Activated naive CD4-positive, alpha-beta T cell treated with Interleukin-2 at 50 U/mL for 16 hours (primary cell): Measurements from ENCODE around the gene PFDN2.
"Not testable (repeated sequence)": the region's sequence is repeated elsewhere in the genome, so short reads cannot be mapped to it uniquely, and the experiment has no call there.

Source experiments
- DNase-seq: peaks from one replicate; pipeline ENCODE4 v3.0.0-alpha.2; 2020

PFDN2 gene

GRCh38 chr1:161079436-161080110 lies 38.3 kb downstream of the PFDN2 start:
- no peak for DNase-seq

- no peak for DNase-seq
Observed at GRCh38 chr1:161077426-161077825, 40.4 kb downstream of the PFDN2 start.

DNA sequence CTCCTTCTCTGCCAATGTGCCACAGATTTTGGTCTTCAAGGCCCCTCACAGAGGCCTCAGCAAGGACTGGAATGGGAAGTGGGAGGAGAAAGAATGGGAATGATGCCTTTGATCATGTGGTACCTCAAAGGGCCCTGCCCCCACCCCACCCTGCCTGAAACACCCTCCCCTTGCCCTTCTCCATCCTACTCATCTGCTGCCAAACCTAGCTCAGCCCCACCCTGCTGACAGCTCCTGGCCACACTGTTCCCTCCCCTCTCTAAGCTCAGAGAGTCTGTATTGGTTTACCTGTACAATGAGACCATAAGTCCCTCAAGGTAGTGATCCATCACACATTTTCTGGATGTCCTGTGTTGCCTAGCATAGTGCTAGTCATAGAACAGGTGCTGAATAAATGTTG lies 41.4 kb downstream of the PFDN2 start:
- DNase-seq, result no peak

- DNase-seq, result no peak
Observed at GRCh38 chr1:161074676-161075368, 43.0 kb downstream of the PFDN2 start.

- no peak for DNase-seq
Observed at GRCh38 chr1:161073474-161074121, 44.2 kb downstream of the PFDN2 start.

DNA sequence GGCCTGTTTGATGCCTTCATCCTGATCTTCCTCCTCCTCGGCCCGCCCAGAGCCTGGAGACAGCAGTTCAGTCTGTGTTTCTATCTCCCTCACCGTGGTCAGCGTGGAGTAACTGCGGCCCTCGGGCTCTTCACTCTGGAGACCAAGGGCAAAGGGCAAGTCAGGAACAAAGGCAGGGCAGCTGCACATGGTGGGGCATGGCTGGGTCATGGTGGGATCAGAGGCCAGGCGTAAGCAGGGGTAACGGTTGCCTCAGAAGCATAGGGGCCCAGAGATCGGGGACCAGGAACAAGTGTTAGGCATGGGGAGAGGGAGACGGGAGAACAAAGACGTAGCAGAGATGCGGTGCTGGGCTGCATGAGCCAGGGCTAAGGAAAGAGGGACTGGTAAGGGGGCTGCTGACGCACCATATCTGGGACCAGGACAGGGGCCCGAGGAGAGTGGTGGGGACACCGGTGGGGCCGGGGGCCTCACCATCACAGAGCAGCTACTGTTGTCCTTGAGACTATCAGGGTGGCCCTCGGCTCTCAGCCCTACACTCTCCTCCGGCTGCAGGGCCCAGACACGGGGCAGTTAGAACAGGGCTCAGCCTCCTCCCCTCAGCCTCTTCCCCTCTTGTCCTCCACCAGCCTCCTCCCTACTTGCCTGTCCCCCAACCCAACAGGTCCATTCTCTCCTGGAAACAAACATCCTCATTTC lies 44.9 kb downstream of the PFDN2 start:
- DNase-seq, result no peak

- peak; percentile 46 for DNase-seq
Observed at GRCh38 chr1:161071886-161072371, 45.9 kb downstream of the PFDN2 start.

DNA sequence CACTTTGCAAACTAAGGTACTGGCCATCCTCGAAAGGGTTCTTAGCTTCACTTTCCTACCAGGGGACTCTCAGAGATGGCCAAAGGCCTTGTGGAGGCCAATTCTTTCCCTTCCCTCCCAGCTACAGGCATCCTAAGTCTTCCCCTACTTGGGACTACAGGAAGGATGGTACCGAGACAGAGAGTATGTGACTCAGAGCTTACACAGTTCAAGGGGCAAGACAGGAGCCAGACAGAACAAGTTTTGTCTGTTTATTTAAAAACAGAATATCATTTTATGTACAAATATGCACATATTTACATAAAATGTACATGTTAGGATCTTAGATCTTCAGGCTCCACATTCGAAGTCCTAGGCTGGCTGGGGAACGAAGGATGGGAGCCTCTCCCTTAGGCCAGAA lies 47.1 kb downstream of the PFDN2 start:
- no peak for DNase-seq

DNA sequence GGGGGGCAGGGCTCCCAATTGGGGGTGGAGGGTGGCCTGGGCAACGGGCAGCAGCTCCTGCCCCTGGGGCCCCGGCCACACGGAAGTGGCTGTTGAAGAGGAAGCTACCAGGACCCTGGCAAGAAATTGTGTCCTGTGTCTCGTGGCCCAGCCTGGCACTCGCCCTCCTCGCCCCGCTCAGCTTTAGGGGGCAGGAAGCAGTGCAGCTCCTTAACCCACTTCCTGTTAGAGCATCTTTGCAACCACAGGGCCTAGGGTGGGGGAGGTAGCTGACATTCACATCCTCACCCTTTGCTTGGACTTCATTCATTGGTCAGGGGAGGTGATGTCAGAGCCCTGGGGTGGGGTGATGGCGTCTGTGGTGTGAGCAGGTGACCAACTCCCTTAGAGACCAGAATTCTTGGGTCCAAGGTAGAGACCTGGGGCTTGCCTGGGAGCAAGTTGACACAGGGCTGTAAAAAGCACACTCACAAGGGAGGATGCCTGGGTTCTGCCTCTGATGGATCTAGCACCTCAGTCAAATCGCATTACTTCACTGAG lies 48.0 kb downstream of the PFDN2 start, which contains the start of gene ARHGAP30:
Gene ARHGAP30, minus strand, starts transcription at position 161 of the 540 bp plus-strand sequence. CDS start 267 bp downstream, outside the sequence.
- DNase-seq, result peak; percentile 80

DNA sequence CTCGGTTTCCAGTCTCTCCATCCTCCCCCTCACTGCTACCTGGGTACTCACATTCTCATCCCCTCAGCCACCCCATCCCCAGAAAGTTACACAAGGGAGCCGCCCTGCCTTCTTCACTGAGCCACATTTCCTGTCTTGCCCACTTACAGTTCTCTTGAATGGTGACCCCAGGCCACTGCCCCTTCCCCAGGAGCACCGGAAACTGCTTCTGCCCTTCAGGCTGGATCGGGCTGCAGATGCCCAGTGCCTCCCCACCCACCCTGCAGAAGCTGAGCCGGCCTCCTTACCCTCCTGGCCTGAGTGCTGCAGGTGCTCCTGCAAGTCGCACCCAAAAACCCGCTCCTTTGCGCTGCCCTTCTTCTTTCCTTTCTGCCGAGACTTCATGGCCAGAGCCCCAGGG lies 48.6 kb downstream of the PFDN2 start:
- DNase-seq, result peak; percentile 12

DNA sequence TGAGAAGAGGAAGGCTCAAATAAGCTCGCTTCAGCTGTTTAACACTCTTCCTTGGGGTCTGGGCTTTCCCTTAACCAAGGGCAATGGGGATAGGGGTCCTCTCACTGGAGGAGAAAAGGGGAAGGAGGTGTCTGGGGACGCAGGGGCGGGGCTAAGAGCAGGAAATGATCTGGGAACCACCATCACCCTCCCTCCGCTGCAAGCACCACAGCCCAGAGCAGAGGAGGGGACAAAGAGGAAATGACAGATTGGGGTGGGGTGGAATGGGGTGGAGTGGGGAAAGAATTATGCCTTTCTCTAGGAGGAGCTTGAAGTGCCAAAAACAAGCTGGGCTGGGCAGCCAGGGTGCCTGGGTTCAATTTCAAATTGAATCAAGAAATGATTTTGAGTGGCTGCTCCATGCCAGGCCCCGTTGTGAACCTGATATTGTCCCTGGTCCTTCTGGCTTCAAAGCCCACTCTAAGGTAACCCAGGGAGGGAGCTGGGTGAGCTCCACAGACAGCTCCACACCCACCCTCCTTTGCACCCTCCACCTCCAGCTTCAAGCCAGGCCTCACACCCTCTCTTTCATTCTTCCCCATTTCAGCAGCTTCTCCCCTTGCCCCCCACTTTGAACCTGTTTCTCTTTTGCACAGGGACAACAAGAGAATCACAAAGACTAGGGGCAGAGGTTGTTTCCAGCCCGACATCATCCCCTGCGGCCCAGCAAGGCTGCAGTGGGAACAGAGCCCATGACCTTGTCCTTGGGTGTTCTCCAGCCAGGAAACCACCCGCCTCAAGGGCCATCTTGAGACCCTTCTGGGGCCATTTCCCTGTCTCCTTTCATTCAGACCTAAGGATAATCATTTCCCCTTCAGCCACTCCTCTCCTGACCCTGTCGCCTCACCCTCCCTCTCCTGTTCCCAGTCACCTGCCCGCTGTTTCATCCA lies 49.3 kb downstream of the PFDN2 start:
- DNase-seq, result peak; percentile 78

- peak; percentile 39 for DNase-seq
Observed at GRCh38 chr1:161066694-161067093, 51.1 kb downstream of the PFDN2 start.

DNA sequence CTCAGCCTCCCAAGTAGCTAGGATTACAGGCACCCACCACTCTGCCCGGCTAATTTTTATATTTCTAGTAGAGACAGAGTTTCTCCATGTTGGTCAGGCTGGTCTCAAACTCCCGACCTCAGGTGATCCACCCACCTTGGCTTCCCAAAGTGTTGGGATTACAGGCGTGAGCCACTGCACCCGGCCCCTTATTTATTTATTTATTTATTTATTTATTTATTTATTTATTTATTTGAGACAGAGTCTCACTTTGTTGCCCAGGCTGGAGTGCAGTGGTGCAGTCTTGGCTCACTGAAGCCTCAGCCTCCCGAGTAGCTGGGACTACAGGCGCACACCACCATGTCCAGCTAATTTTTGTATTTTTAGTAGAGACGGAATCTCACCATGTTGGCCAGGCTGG lies 52.2 kb downstream of the PFDN2 start:
- not testable (repeated sequence) for DNase-seq

GRCh38 chr1:161063936-161064335 lies 53.9 kb downstream of the PFDN2 start:
- not testable (repeated sequence) for DNase-seq

GRCh38 chr1:161061419-161061818 lies 56.4 kb downstream of the PFDN2 start:
- DNase-seq, result no peak

DNA sequence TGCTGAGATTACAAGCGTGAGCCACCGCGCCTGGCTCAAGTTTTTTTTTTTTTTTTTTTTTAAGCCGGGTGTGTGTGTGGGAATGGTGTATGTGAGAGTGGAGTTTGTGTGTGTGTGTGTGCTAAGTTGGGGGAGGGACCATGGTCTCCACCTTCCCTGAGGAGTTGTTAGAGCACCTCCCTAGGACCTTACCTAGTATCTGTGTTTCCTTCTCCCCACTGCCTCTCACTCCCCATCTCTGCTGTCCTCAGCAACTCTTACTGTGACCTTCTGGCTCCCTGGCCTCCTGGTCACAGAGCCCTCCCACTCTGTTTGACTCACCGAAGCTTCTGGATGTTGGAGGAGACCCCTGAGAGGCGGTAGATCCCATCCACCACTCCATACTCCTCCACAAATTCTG lies 58.5 kb downstream of the PFDN2 start:
- no peak for DNase-seq

- no peak for DNase-seq
Observed at GRCh38 chr1:161054805-161055204, 63.0 kb downstream of the PFDN2 start.

DNA sequence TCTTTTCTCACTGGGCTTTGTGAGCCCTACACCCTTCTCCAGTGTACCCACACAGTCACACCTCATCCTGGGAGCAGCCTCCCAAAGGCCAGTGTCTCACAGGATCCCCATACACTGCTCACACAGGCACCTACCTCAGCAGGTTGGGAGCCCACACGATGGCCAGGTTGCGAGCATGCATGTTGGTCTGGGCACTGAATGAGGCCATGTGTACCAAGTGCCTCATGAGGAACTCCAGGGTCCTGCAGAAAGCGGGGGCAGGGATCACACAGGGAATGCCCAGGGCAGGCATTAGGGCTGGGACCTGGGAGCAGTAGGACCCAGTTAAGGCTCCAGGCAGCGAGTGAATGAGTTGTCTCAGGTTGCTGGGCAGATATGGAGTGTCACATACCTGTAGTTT lies 63.6 kb downstream of the PFDN2 start:
- DNase-seq, result no peak

DNA sequence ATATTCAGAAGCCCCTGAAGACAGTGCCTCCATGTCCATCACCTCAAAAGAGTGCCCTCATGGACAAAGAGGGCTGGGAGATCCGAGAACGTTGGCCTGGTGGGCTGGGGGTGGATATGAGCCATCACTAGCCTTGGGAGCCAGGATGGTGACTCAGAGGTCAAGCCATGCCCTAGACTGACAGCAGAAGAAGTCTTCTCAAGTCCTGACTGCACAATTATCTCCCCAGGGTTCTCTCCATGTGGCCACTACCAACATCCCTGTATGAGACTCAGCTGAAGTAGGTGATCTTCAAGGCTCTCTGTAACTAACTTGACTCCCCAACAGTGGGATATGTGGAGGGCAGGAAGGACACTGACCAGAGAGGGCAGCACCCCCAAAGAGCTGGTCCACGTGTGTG lies 64.9 kb downstream of the PFDN2 start:
- DNase-seq, result no peak

GRCh38 chr1:161051219-161051618 lies 66.6 kb downstream of the PFDN2 start:
- no peak for DNase-seq
